ENCODE results near the gene BOK. TPM values are rescaled to one million over a fixed set of nuclear protein-coding genes. Genes with fewer than 3 reads are reported as not detected.

Gene BOK
- total and polyA plus RNA-seq, 2 experiments from 2014 or later = 28.0 to 46.6 TPM

DNA sequence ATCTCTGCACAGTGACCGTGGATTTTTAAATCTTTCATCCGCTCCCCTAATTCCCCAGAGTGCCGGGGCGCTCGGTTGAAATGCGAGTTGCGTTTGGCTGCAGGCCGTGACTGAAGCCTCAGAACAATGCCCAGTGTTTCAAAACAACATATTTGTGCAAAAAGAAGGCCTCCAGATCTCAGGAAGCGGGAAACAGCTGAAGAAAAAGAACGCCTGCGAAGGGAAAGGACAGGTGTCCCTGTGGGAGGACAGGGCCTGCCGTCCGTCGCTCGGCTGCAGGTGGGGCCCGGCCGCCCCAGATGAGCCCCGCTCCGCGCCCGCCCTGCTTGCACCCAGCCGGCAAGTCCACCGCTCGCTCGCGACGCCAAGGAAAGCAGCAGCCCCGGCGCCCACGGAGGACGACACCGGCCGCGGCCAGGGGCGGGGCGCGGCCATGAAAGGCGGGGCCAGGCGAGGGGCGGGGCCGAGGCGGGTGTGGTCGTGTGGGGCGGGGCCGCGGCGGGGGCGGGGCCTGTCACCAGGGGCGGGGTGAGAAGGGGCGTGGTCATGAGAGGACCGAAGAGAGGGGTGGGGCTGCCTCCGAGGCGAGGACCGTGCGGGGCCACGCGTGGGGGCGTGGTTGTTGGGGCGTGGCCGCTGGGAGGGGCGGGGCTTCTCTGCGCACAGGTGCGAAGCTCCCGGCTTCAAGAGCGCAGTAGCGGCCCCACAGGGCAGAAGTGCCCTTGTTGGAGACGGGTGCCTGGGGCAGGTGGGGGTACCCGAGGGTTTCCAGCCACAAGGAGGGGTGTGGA, 17.6 kb upstream of the BOK start:
- no peaks in the 10 kb centered on the region for H4K20me1 ChIP-seq (ENCODE audit: insufficient read depth)
- H3F3A ChIP-seq (ENCODE audit: insufficient read depth) = peaks cover 14% of the 10 kb centered on the region; the same call in 1 of the 2 replicates
- 16 to 22% methylated on average over 35 to 58 of the region's 68 CpGs for WGBS, 2 experiments (ENCODE audit: low coverage in 1 of 2, low lambda C conversion rate in 2 of 2, missing lambda C conversion rate in 2 of 2)
- H3K9ac ChIP-seq = no peak overlapping the region
- H3K9me3 ChIP-seq (ENCODE audit: low read depth) = no peaks in the 10 kb centered on the region
- no peak overlapping the region for H3K4me2 ChIP-seq (ENCODE audit: unreplicated experiment)
- peak overlapping the region; percentile 30 for H3K4me3 ChIP-seq
- peaks cover 6% of the 10 kb centered on the region for H3K27me3 ChIP-seq (replicated peaks; ENCODE audit: insufficient read depth)
- peak overlapping the region; percentile 27 for H2AFZ ChIP-seq
- H3K9me2 ChIP-seq (ENCODE audit: insufficient read depth) = no peaks in the 10 kb centered on the region
- in situ Hi-C loops (cut with MboI) = no loop called here
- DNase-seq = peak; percentile 64
- TF ChIP-seq EZH2 (IDR thresholded peaks at IDR 0.05; ENCODE audit: insufficient read depth, poor library complexity, severe bottlenecking) (no peak), EZH2phosphoT487 (IDR thresholded peaks at IDR 0.05; ENCODE audit: insufficient read depth, low read depth) (no peak)
- H3K27ac ChIP-seq = no peak overlapping the region
- no peaks in the 10 kb centered on the region for H3K4me1 ChIP-seq (ENCODE audit: insufficient read depth)
- H3K79me2 ChIP-seq (ENCODE audit: insufficient read depth) = no peaks in the 10 kb centered on the region
- no peaks in the 10 kb centered on the region for H3K36me3 ChIP-seq (ENCODE audit: low read depth)

DNA sequence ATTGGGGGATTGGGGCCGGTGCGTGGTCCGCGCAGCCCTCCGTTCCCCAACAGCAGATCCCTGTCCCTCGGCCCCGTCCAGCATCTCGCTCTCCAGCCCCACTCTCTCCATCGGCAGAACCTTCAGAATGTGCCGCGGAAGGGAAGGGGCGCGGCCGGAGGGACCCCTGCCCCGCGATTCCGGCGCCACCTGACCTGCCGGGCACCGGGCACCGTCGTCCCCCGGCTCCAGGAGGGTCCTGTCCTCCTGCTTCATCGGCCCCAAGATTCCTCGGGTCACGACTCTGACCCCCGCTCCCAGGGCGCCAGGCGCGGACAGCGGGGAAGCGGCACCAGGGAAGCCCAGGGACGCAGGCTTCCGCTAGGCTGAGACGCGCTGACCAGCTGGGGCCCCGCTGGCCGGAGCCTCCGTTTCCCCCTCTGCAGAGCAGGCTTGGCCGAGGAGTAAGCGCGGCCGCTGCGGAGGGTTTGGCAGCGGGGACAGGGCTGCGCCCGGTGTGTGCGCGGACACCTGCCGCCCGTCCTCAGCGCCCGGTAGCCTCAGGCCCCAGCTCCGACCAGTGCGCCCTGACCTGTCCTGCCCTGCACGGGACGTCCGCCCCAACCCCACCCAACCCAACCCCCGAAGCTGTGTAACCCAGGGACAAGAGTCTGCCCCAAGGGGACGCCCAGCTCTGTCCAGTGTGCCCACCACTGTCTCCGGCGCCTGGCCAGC, 16.8 kb upstream of the BOK start:
- Histone ChIP-seq H3K9me2 (ENCODE audit: insufficient read depth) (no peaks in the 10 kb centered on the region), H3K36me3 (ENCODE audit: low read depth) (no peaks in the 10 kb centered on the region), H3K9ac (no peak overlapping the region), H3K4me3 (no peak overlapping the region), H3K27ac (no peak overlapping the region), H3K4me1 (ENCODE audit: insufficient read depth) (peaks cover 2% of the 10 kb centered on the region; the same call in 1 of the 2 replicates), H2AFZ (no peak overlapping the region), H3K9me3 (ENCODE audit: low read depth) (no peaks in the 10 kb centered on the region), H3F3A (ENCODE audit: insufficient read depth) (peaks cover 14% of the 10 kb centered on the region; the same call in 1 of the 2 replicates), H3K4me2 (ENCODE audit: unreplicated experiment) (no peak overlapping the region), H4K20me1 (ENCODE audit: insufficient read depth) (no peaks in the 10 kb centered on the region), H3K27me3 (replicated peaks; ENCODE audit: insufficient read depth) (peaks cover 6% of the 10 kb centered on the region), H3K79me2 (ENCODE audit: insufficient read depth) (no peaks in the 10 kb centered on the region)
- in situ Hi-C loops (cut with MboI) = no loop called here
- no peak for DNase-seq
- TF ChIP-seq EZH2 (IDR thresholded peaks at IDR 0.05; ENCODE audit: insufficient read depth, poor library complexity, severe bottlenecking) = no peak
- no peak for TF ChIP-seq EZH2phosphoT487 (IDR thresholded peaks at IDR 0.05; ENCODE audit: insufficient read depth, low read depth)
- 17 to 18% methylated on average over 30 to 37 of the region's 62 CpGs for WGBS, 2 experiments (ENCODE audit: low coverage in 1 of 2, low lambda C conversion rate in 2 of 2, missing lambda C conversion rate in 2 of 2)

DNA sequence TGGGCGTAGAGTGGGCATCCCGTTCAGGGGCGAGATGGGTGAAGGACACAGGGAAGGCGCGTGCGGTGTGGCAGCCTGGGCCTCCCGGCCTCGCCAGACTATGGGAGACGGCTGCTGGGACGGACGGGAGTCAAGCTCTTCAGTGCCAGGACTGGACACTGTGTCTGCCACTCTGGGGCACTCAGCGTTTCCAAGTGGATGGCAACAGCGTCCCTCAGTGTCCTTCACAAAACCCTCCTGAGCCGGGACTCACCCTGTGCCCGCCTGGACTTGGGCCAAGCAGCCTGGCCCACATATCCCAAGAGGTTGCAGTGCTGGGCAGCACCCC, 16.3 kb upstream of the BOK start:
- DNase-seq = no peak
- Histone ChIP-seq H3K4me1 (ENCODE audit: insufficient read depth) (peaks cover 7% of the 10 kb centered on the region), H3K4me2 (ENCODE audit: unreplicated experiment) (no peak overlapping the region), H4K20me1 (ENCODE audit: insufficient read depth) (no peaks in the 10 kb centered on the region), H3F3A (ENCODE audit: insufficient read depth) (peaks cover 14% of the 10 kb centered on the region; the same call in 1 of the 2 replicates), H3K9ac (no peak overlapping the region), H3K36me3 (ENCODE audit: low read depth) (no peaks in the 10 kb centered on the region), H3K79me2 (ENCODE audit: insufficient read depth) (no peaks in the 10 kb centered on the region), H3K27ac (no peak overlapping the region), H3K9me3 (ENCODE audit: low read depth) (no peaks in the 10 kb centered on the region), H3K9me2 (ENCODE audit: insufficient read depth) (no peaks in the 10 kb centered on the region), H2AFZ (no peak overlapping the region), H3K4me3 (no peak overlapping the region), H3K27me3 (replicated peaks; ENCODE audit: insufficient read depth) (peaks cover 6% of the 10 kb centered on the region)
- 75 to 84% methylated on average over 14 to 15 of the region's 15 CpGs for WGBS, 2 experiments (ENCODE audit: low coverage in 1 of 2, low lambda C conversion rate in 2 of 2, missing lambda C conversion rate in 2 of 2)
- in situ Hi-C loops (cut with MboI) = no loop called here
- no peak for TF ChIP-seq EZH2 (IDR thresholded peaks at IDR 0.05; ENCODE audit: insufficient read depth, poor library complexity, severe bottlenecking)
- no peak for TF ChIP-seq EZH2phosphoT487 (IDR thresholded peaks at IDR 0.05; ENCODE audit: insufficient read depth, low read depth)

DNA sequence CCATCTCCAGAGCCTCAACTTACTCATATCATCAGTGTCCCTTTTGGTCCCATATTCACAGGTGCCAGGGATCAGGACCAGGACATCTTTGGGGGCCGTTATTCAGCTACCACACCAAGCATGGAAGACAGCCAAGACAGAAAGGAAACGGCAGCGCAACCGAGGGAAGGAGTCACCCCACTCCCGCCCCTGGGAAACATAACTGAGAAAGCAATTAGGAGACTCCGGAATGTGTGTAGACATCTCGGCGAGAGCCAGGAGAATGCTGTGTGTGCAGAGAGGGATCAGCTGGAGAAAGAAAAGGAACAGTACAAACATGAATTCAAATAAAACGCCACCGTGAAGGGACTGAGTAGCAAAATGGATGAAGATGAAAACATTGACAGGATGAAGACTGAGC, 13.4 kb upstream of the BOK start:
- peak overlapping the region; percentile 48; the same call in 1 of the 2 replicates for H2AFZ ChIP-seq
- H3K4me2 ChIP-seq (ENCODE audit: unreplicated experiment) = no peak overlapping the region
- no peaks in the 10 kb centered on the region for H3K9me3 ChIP-seq (ENCODE audit: low read depth)
- no peaks in the 10 kb centered on the region for H4K20me1 ChIP-seq (ENCODE audit: insufficient read depth)
- 11 to 12% methylated on average over 10 of the region's 10 CpGs for WGBS, 2 experiments (ENCODE audit: low coverage in 1 of 2, low lambda C conversion rate in 2 of 2, missing lambda C conversion rate in 2 of 2)
- H3K36me3 ChIP-seq (ENCODE audit: low read depth) = no peaks in the 10 kb centered on the region
- peaks cover 13% of the 10 kb centered on the region for H3K4me1 ChIP-seq (ENCODE audit: insufficient read depth)
- no peak overlapping the region for H3K9ac ChIP-seq
- H3K9me2 ChIP-seq (ENCODE audit: insufficient read depth) = no peaks in the 10 kb centered on the region
- DNase-seq = peak; percentile 80
- TF ChIP-seq EZH2 (IDR thresholded peaks at IDR 0.05; ENCODE audit: insufficient read depth, poor library complexity, severe bottlenecking) = no peak
- TF ChIP-seq EZH2phosphoT487 (IDR thresholded peaks at IDR 0.05; ENCODE audit: insufficient read depth, low read depth) = no peak
- H3K4me3 ChIP-seq = no peak overlapping the region
- in situ Hi-C loops (cut with MboI) = no loop called here
- peaks cover 14% of the 10 kb centered on the region; the same call in 1 of the 2 replicates for H3F3A ChIP-seq (ENCODE audit: insufficient read depth)
- H3K79me2 ChIP-seq (ENCODE audit: insufficient read depth) = no peaks in the 10 kb centered on the region
- no peak overlapping the region for H3K27ac ChIP-seq
- peaks cover 6% of the 10 kb centered on the region for H3K27me3 ChIP-seq (replicated peaks; ENCODE audit: insufficient read depth)
